Ishikawa (cell line): Measurements from ENCODE around the gene GAL3ST2.

ENCODE experiments used
- CEBPB ChIP-seq: IDR thresholded peaks from 2 replicates; pipeline ENCODE4 v1.6.1; 2012
- CREB1 ChIP-seq: IDR thresholded peaks from 2 replicates; pipeline ENCODE4 v1.6.1; 2012; ENCODE audit warnings: low read depth
- EGR1 ChIP-seq: IDR thresholded peaks from 2 replicates; pipeline ENCODE4 v1.6.1; 2012
- EP300 ChIP-seq: IDR thresholded peaks from 2 replicates; pipeline ENCODE4 v1.6.1; 2012; ENCODE audit warnings: borderline replicate concordance
- FOXM1 ChIP-seq: IDR thresholded peaks from 2 replicates; pipeline ENCODE4 v1.6.1; 2012; ENCODE audit warnings: low read depth, borderline replicate concordance
- NFIC ChIP-seq: IDR thresholded peaks from 2 replicates; pipeline ENCODE4 v1.6.1; 2012
- RAD21 ChIP-seq: IDR thresholded peaks from 2 replicates; pipeline ENCODE4 v1.6.1; 2012; ENCODE audit warnings: low read depth
- TAF1 ChIP-seq: IDR thresholded peaks from 2 replicates; pipeline ENCODE4 v1.6.1; 2012; ENCODE audit warnings: low read depth, mild to moderate bottlenecking
- TCF12 ChIP-seq: IDR thresholded peaks from 2 replicates; pipeline ENCODE4 v1.6.1; 2012; ENCODE audit warnings: low read depth
- TEAD4 ChIP-seq: IDR thresholded peaks from 2 replicates; pipeline ENCODE4 v1.6.1; 2012
- YY1 ChIP-seq: IDR thresholded peaks from 2 replicates; pipeline ENCODE4 v1.6.1; 2012; ENCODE audit warnings: low read depth
- ZBTB7A ChIP-seq: IDR thresholded peaks from 2 replicates; pipeline ENCODE4 v1.6.1; 2012; ENCODE audit warnings: low read depth
- TF ChIP-seq, protein P1 (sequence below): IDR thresholded peaks from 2 replicates; pipeline ENCODE4 v1.6.1; 2012
- TF ChIP-seq, protein P2 (sequence below): IDR thresholded peaks from 2 replicates; pipeline ENCODE4 v1.6.1; 2012; ENCODE audit warnings: low read depth, mild to moderate bottlenecking
- TF ChIP-seq, protein P3 (sequence below): IDR thresholded peaks from 2 replicates; pipeline ENCODE4 v1.6.1; 2012

Gene GAL3ST2

DNA sequence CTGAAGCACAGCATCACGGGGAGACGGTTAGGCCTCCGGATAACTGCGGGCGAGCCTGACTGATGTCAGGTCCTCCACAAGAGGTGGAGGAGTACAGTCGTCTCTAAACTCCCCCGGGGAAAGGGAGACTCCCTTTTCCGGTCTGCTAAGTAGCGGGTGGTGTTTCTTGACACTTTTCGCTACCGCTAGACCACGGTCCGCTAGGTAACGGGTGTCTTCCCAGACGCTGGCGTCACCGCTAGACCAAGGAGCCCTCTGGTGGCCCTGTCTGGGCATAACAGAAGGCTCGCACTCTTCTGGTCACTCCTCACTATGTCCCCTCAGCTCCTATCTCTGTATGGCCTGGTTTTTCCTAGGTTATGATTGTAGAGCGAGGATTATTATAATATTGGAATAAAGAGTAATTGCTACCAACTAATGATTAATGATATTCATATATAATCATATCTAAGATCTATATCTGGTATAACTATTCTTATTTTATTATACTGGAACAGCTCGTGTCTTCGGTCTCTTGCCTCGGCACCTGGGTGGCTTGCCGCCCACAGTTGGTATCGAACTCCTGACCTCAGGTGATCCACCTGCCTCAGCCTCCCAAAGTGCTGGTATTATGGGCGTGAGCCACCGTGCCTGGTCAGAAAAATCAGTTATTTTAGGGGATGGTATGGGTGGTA, 44.0 kb upstream of the GAL3ST2 start:
- TF ChIP-seq RAD21, result peak; percentile 54

DNA sequence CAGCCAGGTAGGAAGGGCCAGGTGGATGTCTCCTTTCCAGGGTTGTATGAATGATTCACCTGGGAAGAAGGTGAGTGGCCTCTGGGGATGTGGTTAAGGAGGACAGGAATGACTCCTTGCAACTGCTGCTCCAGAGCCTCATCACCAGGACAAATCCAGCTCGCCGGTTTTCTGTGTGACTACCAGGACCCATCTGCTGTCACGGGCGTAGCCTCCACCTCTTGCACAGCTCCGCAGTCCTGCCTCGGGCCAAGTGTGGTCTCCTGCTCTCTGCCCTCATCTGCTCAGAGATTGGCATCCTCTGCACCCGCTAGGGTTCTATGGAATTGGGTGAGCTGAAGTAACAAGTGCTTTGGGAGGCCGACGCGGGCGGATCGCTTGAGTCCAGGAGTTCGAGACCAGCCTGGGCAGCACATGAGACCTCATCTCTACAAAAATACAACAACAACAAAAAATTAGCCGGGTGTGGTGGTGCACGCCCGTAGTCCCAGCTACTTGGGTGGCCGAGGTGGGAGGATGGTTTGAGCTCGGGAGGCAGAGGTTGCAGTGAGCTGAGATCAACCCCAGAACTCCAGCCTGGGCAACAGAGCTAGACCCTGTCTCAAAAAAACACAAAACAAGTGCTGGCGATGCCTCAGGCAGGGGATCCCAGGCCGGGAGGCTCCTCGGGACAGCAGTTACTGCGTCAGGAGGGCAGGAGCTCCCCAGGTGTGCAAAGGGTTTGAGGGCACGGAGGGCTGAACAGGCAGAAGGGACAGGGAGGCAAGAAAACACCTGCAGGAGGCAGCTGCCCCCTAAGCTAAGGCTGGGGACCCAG, 43.0 kb upstream of the GAL3ST2 start:
- TF ChIP-seq, protein P1, sequence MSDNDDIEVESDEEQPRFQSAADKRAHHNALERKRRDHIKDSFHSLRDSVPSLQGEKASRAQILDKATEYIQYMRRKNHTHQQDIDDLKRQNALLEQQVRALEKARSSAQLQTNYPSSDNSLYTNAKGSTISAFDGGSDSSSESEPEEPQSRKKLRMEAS, result no peak
- TF ChIP-seq TCF12 (no peak), EP300 (no peak), RAD21 (no peak), NFIC (no peak)
- TF ChIP-seq, protein P2, sequence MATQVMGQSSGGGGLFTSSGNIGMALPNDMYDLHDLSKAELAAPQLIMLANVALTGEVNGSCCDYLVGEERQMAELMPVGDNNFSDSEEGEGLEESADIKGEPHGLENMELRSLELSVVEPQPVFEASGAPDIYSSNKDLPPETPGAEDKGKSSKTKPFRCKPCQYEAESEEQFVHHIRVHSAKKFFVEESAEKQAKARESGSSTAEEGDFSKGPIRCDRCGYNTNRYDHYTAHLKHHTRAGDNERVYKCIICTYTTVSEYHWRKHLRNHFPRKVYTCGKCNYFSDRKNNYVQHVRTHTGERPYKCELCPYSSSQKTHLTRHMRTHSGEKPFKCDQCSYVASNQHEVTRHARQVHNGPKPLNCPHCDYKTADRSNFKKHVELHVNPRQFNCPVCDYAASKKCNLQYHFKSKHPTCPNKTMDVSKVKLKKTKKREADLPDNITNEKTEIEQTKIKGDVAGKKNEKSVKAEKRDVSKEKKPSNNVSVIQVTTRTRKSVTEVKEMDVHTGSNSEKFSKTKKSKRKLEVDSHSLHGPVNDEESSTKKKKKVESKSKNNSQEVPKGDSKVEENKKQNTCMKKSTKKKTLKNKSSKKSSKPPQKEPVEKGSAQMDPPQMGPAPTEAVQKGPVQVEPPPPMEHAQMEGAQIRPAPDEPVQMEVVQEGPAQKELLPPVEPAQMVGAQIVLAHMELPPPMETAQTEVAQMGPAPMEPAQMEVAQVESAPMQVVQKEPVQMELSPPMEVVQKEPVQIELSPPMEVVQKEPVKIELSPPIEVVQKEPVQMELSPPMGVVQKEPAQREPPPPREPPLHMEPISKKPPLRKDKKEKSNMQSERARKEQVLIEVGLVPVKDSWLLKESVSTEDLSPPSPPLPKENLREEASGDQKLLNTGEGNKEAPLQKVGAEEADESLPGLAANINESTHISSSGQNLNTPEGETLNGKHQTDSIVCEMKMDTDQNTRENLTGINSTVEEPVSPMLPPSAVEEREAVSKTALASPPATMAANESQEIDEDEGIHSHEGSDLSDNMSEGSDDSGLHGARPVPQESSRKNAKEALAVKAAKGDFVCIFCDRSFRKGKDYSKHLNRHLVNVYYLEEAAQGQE, result no peak

DNA sequence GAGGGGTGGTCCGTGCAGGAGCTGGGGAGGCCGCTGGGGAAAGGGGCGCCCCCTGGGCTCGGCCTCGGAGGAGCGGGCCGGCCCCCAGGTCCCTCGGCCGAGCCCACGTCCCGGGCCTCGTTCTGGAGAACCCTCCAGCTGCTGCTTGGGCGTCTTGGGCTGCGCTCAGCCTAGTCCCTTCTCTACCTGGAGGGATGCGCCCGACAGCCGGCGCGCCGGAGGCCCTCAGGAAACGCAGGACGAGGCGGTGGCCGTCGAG, 42.5 kb upstream of the GAL3ST2 start:
- TF ChIP-seq EP300, result no peak
- no peak for TF ChIP-seq TEAD4
- TF ChIP-seq, protein P1, result no peak
- no peak for TF ChIP-seq ZBTB7A
- TF ChIP-seq EGR1, result no peak

DNA sequence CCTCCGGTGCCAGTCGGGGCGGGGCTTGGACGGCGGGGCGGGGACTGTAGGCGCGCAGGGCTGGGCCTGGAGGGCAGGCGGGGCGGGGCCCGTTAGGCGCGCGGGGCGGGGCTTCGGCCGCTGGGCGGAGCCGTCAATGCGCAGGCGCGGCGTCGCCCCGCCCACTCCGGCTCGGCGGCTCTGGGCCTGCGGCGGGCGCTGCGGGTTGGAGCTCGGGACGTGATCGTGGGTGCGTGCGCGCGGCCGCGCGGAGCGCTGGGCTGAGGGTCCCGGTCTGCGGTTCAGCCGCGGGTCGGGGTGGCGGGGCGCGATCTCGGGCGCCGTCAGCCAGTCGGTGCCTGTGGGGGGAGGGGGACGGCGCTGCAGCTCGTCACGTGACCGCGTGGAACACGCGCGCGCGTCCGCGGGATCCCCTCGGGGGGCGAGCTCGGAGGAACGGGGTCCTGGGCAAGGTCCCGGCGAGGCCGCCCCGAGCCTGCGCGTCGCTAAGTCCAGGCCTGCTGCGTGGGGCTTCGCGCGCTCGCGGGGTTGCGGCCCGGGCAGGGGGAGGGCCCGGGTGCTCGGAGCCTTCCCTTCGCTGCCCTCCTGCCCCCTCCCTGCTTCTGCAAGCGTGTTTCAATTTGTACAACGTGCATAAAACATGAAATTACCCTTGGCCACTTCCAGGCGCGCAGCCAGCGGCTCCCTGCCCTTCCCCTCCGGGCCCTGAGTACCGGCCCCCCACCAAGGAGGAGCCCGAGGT, 42.0 kb upstream of the GAL3ST2 start, which contains the start of gene D2HGDH:
TSS of gene D2HGDH (plus strand) at position 164 of the 742 bp plus-strand sequence. CDS start 595 bp downstream, outside the sequence.
- TF ChIP-seq EGR1 (no peak), YY1 (0 out of 2 replicates have a peak, but pooled peaks have one; percentile 10), EP300 (0 out of 2 replicates have a peak, but pooled peaks have one; percentile 6), NFIC (no peak), ZBTB7A (no peak), TAF1 (peak; percentile 39; the same call in 1 of the 2 replicates), CEBPB (no peak), TEAD4 (no peak), CREB1 (no peak), FOXM1 (no peak), TCF12 (no peak), RAD21 (no peak)
- TF ChIP-seq, protein P1, result peak; percentile 72
- TF ChIP-seq, protein P3, sequence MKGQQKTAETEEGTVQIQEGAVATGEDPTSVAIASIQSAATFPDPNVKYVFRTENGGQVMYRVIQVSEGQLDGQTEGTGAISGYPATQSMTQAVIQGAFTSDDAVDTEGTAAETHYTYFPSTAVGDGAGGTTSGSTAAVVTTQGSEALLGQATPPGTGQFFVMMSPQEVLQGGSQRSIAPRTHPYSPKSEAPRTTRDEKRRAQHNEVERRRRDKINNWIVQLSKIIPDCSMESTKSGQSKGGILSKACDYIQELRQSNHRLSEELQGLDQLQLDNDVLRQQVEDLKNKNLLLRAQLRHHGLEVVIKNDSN, result peak; percentile 96
- TF ChIP-seq, protein P2, result no peak

DNA sequence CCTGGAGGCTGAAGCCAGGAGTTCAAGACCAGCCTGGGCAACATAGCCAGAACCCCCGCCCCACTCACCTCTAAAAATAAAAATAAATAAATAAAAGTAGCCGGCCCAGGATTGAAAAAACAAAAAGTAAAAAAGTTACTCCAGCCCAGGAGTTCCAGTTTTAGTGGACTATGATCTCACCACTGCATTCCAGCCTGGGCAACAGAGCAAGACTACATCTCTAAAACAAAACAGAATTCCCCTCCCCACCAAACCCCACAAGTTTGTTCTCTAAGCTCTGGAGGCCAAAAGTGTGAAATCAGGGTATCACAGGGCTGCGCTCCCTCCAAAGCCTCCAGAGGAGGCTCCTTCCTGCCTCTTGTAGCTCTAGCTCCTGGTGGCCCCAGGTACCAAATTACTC, 40.5 kb upstream of the GAL3ST2 start:
- TF ChIP-seq TEAD4 (no peak), NFIC (no peak), CREB1 (no peak), EGR1 (no peak), TAF1 (no peak), RAD21 (no peak), CEBPB (no peak), FOXM1 (no peak)
- TF ChIP-seq, protein P3, result no peak
- TF ChIP-seq, protein P2, result no peak
